A673 (cell line): Measurements from ENCODE around the gene THSD7B. TPM values are rescaled to one million over a fixed set of nuclear protein-coding genes. Genes with fewer than 3 reads are reported as not detected.
"Not testable (repeated sequence)": the region's sequence is repeated elsewhere in the genome, so short reads cannot be mapped to it uniquely, and the experiment has no call there.

Experiments used
- BruUV-seq: library from RNA; stranded (reverse); fragments of 400-500 nt; replicated peaks from 2 replicates; lab custom pipeline; 2021; lab: Mats Ljungman, UMichigan
- CTCF ChIA-PET: fragments of 300-600 bp; sonication (Branson Sonifier 250); formaldehyde crosslinking; loops from one replicate; lab custom pipeline; 2022; ENCODE audit warnings: antibody characterized with exemption; lab: Charles Lee
- POLR2A ChIA-PET: fragments of 300-600 bp; sonication (Branson Sonifier 250); formaldehyde crosslinking; loops from one replicate; lab custom pipeline; 2022; ENCODE audit warnings: antibody characterized with exemption; ENCODE audit not compliant: low non-redundant PET; lab: Charles Lee
- DNase-seq: peaks from one replicate; pipeline ENCODE4 v3.0.0-alpha.2; 2015; ENCODE audit warnings: low spot score
- H3K27ac ChIP-seq: fragments of 200-600 bp; sonication (generic); 2 replicates; pipeline ENCODE4 v1.5.1; 2016; ENCODE audit warnings: mixed run types, low read depth, mild to moderate bottlenecking, mixed read lengths, antibody characterized with exemption, low read length; ENCODE audit not compliant: poor library complexity, severe bottlenecking
- H3K27me3 ChIP-seq: fragments of 200-600 bp; sonication (generic); replicated peaks from 2 replicates; pipeline ENCODE4 v1.6.1; 2017; ENCODE audit warnings: mixed run types, low read depth, mild to moderate bottlenecking, mixed read lengths, antibody characterized with exemption, low read length; ENCODE audit not compliant: insufficient read depth, poor library complexity
- H3K36me3 ChIP-seq: fragments of 200-600 bp; sonication (generic); 2 replicates; pipeline ENCODE4 v1.6.1; 2016; ENCODE audit warnings: mixed run types, mild to moderate bottlenecking, mixed read lengths, antibody characterized with exemption, low read length; ENCODE audit not compliant: insufficient read depth, poor library complexity, severe bottlenecking
- H3K4me1 ChIP-seq: fragments of 200-600 bp; sonication (generic); 2 replicates; pipeline ENCODE4 v1.6.1; 2017; ENCODE audit warnings: mixed run types, mild to moderate bottlenecking, mixed read lengths, antibody characterized with exemption, low read length; ENCODE audit not compliant: insufficient read depth, poor library complexity, severe bottlenecking
- H3K4me3 ChIP-seq: fragments of 200-600 bp; sonication (generic); 2 replicates; pipeline ENCODE4 v1.5.1; 2016; ENCODE audit warnings: low read depth, mixed run types, mild to moderate bottlenecking, mixed read lengths, low read length; ENCODE audit not compliant: poor library complexity, severe bottlenecking
- H3K9me3 ChIP-seq: fragments of 200-600 bp; sonication (generic); 2 replicates; pipeline ENCODE4 v1.6.1; 2016; ENCODE audit warnings: mixed run types, low read depth, mild to moderate bottlenecking, mixed read lengths, antibody characterized with exemption, low read length; ENCODE audit not compliant: poor library complexity, severe bottlenecking
- EZH2 ChIP-seq: fragments of 200-600 bp; sonication (generic); IDR thresholded peaks from 2 replicates; pipeline ENCODE4 v1.6.1; 2017; ENCODE audit warnings: borderline replicate concordance, low read depth, mild to moderate bottlenecking, mixed read lengths, antibody characterized with exemption, low read length; ENCODE audit not compliant: poor library complexity, severe bottlenecking
- intact Hi-C: fragments of 100-400 bp; cut with micrococcal nuclease; formaldehyde crosslinking; loops from one replicate; pipeline ENCODE4 v1.10.0; 2022; ENCODE audit not compliant: unreplicated experiment
- total RNA-seq: library from RNA; stranded (reverse); gene quantifications from 2 replicates; pipeline ENCODE4 v1.2.3, GENCODE V29; 2021
- TF ChIP-seq, protein P1 (sequence below): fragments of 300-800, 200-600 bp; sonication (generic); conservative IDR thresholded peaks from 2 replicates; pipeline ENCODE4 v1.5.1; 2017; ENCODE audit warnings: low read depth, mild to moderate bottlenecking, antibody characterized with exemption, low read length, moderate library complexity, mixed read lengths

Gene THSD7B
- total RNA-seq, 1 experiment from 2014 or later: not detected

DNA sequence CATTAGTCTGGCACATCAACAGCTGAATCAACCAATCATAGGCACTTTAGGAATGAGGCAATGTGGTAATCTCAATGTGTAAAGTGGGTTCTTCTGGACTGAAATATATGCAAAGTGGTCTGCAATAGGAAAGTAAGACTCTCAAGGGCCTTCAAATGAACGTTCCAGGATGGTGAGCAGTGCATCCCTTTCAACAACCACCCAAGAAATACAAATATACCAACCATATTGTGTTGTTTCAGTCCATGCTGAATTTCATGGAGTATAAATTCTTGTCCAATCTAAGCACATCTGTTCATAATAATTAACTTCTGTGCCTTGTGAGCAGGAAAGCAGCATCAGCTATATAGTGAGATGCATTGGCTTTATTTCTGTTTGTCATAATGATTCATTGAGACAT is 556.2 kb downstream of the THSD7B start:
- CTCF ChIA-PET: no interaction called here

DNA sequence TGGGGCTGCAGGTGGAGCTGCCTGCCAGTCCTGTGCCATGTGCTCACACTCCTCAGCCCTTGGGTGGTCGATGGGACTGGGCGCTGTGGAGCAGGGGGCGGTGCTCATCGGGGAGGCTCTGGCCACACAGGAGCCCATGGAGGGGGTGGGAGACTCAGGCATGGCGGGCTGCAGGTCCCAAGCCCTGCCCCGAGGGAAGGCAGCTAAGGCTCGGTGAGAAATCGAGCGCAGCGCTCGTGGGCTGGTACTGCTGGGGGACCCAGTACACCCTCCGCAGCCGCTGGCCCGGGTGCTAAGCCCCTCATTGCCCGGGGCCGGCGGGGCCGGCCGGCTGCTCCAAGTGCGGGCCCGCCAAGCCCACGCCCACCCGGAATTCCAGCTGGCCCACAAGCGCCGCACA is 566.2 kb downstream of the THSD7B start:
- POLR2A ChIA-PET, CTCF ChIA-PET, H3K27ac ChIP-seq, H3K36me3 ChIP-seq, DNase-seq, BruUV-seq, H3K4me1 ChIP-seq, intact Hi-C loops, H3K4me3 ChIP-seq, H3K9me3 ChIP-seq, H3K27me3 ChIP-seq: not testable (repeated sequence)

More for the DNA sequence above, 556.2 kb downstream of the THSD7B start:
- DNase-seq: no peak
- BruUV-seq: no TSS peak
- POLR2A ChIA-PET: no interaction called here
- no peaks in the 10 kb centered on the region for H3K36me3 ChIP-seq
- no peaks in the 10 kb centered on the region for H3K9me3 ChIP-seq
- TF ChIP-seq, protein P1, sequence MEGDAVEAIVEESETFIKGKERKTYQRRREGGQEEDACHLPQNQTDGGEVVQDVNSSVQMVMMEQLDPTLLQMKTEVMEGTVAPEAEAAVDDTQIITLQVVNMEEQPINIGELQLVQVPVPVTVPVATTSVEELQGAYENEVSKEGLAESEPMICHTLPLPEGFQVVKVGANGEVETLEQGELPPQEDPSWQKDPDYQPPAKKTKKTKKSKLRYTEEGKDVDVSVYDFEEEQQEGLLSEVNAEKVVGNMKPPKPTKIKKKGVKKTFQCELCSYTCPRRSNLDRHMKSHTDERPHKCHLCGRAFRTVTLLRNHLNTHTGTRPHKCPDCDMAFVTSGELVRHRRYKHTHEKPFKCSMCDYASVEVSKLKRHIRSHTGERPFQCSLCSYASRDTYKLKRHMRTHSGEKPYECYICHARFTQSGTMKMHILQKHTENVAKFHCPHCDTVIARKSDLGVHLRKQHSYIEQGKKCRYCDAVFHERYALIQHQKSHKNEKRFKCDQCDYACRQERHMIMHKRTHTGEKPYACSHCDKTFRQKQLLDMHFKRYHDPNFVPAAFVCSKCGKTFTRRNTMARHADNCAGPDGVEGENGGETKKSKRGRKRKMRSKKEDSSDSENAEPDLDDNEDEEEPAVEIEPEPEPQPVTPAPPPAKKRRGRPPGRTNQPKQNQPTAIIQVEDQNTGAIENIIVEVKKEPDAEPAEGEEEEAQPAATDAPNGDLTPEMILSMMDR: no peak
- TF ChIP-seq EZH2: no peak
- no peak overlapping the region for H3K27ac ChIP-seq
- intact Hi-C loops: no loop called here
- H3K27me3 ChIP-seq: no peaks in the 10 kb centered on the region
- H3K4me3 ChIP-seq: no peak overlapping the region
- no peaks in the 10 kb centered on the region for H3K4me1 ChIP-seq

DNA sequence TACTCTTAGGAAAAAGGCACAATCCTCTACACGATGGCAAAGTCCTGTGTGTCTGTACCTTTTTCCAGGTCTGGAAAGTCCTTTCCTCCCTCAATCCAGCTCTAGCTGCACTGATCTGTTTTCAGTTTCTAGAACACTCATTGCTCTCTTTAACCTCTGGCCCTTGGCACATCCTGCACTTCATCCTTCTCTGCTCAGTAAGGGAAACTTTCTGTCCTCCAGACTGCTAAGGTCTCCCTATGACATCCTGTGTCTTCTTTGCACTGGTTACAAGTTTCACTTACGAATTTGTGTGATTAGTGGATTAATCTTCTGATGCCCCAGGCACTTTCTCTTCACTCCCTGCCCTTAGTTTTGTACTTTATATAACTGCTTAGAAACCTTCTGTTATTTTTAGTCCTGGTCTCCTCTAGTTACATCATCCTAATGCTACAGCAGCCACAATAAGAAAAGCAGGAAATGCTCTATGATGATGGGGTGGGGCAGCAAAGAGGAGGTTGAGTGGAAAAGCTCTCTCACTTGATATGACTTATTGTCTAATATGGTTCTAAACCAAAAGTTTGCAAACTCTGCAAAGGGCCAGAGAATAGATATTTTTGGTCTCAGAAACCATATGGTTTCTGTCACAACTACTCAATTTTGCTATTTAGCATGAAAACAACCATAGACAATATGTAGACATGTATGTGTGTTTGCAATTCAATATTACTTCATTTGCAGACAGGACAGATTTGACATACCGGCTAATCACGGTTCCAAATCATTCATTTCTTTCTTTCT is 568.2 kb downstream of the THSD7B start:
- POLR2A ChIA-PET: no interaction called here
- intact Hi-C loops: no loop called here
- no peak overlapping the region for H3K4me3 ChIP-seq
- no peaks in the 10 kb centered on the region for H3K36me3 ChIP-seq
- CTCF ChIA-PET: no interaction called here
- no peak for DNase-seq
- BruUV-seq: no TSS peak
- TF ChIP-seq EZH2: no peak
- TF ChIP-seq, protein P1: no peak
- H3K9me3 ChIP-seq: no peaks in the 10 kb centered on the region
- H3K27ac ChIP-seq: no peak overlapping the region
- H3K27me3 ChIP-seq: no peaks in the 10 kb centered on the region
- H3K4me1 ChIP-seq: no peaks in the 10 kb centered on the region

DNA sequence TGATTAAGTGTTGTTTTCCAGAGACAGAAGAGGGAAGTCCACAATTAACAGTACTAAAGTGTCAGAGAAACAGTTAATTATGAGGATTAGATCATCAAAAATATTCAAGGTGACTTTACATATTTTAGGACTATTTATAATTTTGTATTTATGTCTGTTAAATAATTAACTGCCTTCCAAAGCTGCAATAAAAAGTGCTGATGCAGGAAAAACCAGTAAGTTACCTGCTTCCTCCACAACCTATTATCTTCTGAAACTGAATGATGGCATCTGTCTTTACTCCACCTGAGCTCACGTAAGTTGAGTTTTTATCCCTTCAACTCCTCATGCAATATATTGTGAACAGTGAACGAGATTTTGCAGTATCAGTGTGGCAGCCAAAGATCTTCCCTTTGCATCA is 570.7 kb downstream of the THSD7B start:
- Histone ChIP-seq H3K4me3 (no peak overlapping the region), H3K27ac (no peak overlapping the region), H3K27me3 (no peaks in the 10 kb centered on the region), H3K9me3 (no peaks in the 10 kb centered on the region), H3K36me3 (no peaks in the 10 kb centered on the region), H3K4me1 (no peaks in the 10 kb centered on the region)
- POLR2A ChIA-PET: no interaction called here
- no TSS peak for BruUV-seq
- intact Hi-C loops: no loop called here
- CTCF ChIA-PET: no interaction called here
- TF ChIP-seq, protein P1: no peak
- no peak for TF ChIP-seq EZH2
- DNase-seq: no peak
